ENCODE data around the gene SESN1.
"Not testable (repeated sequence)": the region's sequence is repeated elsewhere in the genome, so short reads cannot be mapped to it uniquely, and the experiment has no call there.

SESN1 gene

GRCh38 chr6:108982154-108983113 is 112.2 kb downstream of the SESN1 start:
- Histone ChIP-seq H3K36me3 (ENCODE audit: control insufficient read depth, insufficient read depth, low read length) (peaks cover 7% of the 10 kb centered on the region), H3K9me3 (ENCODE audit: control insufficient read depth, insufficient read depth, low read length) (no peaks in the 10 kb centered on the region), H3K4me1 (ENCODE audit: control insufficient read depth, insufficient read depth, low read length) (no peaks in the 10 kb centered on the region), H3K27me3 (ENCODE audit: control insufficient read depth, insufficient read depth, low read length) (no peaks in the 10 kb centered on the region), H3K9ac (ENCODE audit: low read depth, low read length) (no peak overlapping the region), H3K27ac (ENCODE audit: low read depth, low read length) (no peak overlapping the region), H3K4me3 (ENCODE audit: low read depth, low read length) (no peak overlapping the region)

GRCh38 chr6:108978638-108979037 is 116.0 kb downstream of the SESN1 start:
- H3K9ac ChIP-seq (ENCODE audit: low read depth, low read length); H3K27ac ChIP-seq (ENCODE audit: low read depth, low read length); H3K4me1 ChIP-seq (ENCODE audit: control insufficient read depth, insufficient read depth, low read length); H3K9me3 ChIP-seq (ENCODE audit: control insufficient read depth, insufficient read depth, low read length); H3K36me3 ChIP-seq (ENCODE audit: control insufficient read depth, insufficient read depth, low read length); H3K4me3 ChIP-seq (ENCODE audit: low read depth, low read length); H3K27me3 ChIP-seq (ENCODE audit: control insufficient read depth, insufficient read depth, low read length): not testable (repeated sequence)

- H3K27me3 ChIP-seq (ENCODE audit: control insufficient read depth, insufficient read depth, low read length), result no peaks in the 10 kb centered on the region
- no peaks in the 10 kb centered on the region for H3K4me1 ChIP-seq (ENCODE audit: control insufficient read depth, insufficient read depth, low read length)
- H3K27ac ChIP-seq (ENCODE audit: low read depth, low read length), result no peak overlapping the region
- no peaks in the 10 kb centered on the region for H3K36me3 ChIP-seq (ENCODE audit: control insufficient read depth, insufficient read depth, low read length)
- no peaks in the 10 kb centered on the region for H3K9me3 ChIP-seq (ENCODE audit: control insufficient read depth, insufficient read depth, low read length)
- H3K4me3 ChIP-seq (ENCODE audit: low read depth, low read length), result no peak overlapping the region
- no peak overlapping the region for H3K9ac ChIP-seq (ENCODE audit: low read depth, low read length)
Measured at GRCh38 chr6:108974201-108974600, 120.4 kb downstream of the SESN1 start.

GRCh38 chr6:108969776-108970175 is 124.9 kb downstream of the SESN1 start:
- Histone ChIP-seq H3K4me3 (ENCODE audit: low read depth, low read length) (no peak overlapping the region), H3K9ac (ENCODE audit: low read depth, low read length) (no peak overlapping the region), H3K36me3 (ENCODE audit: control insufficient read depth, insufficient read depth, low read length) (no peaks in the 10 kb centered on the region), H3K27ac (ENCODE audit: low read depth, low read length) (no peak overlapping the region), H3K9me3 (ENCODE audit: control insufficient read depth, insufficient read depth, low read length) (no peaks in the 10 kb centered on the region), H3K4me1 (ENCODE audit: control insufficient read depth, insufficient read depth, low read length) (peaks cover 24% of the 10 kb centered on the region), H3K27me3 (ENCODE audit: control insufficient read depth, insufficient read depth, low read length) (no peaks in the 10 kb centered on the region)

GRCh38 chr6:108968325-108969316 is 126.0 kb downstream of the SESN1 start:
- H3K4me1 ChIP-seq (ENCODE audit: control insufficient read depth, insufficient read depth, low read length), result peaks cover 24% of the 10 kb centered on the region
- H3K9ac ChIP-seq (ENCODE audit: low read depth, low read length), result no peak overlapping the region
- H3K36me3 ChIP-seq (ENCODE audit: control insufficient read depth, insufficient read depth, low read length), result no peaks in the 10 kb centered on the region
- H3K27me3 ChIP-seq (ENCODE audit: control insufficient read depth, insufficient read depth, low read length), result no peaks in the 10 kb centered on the region
- H3K4me3 ChIP-seq (ENCODE audit: low read depth, low read length), result no peak overlapping the region
- no peaks in the 10 kb centered on the region for H3K9me3 ChIP-seq (ENCODE audit: control insufficient read depth, insufficient read depth, low read length)
- no peak overlapping the region for H3K27ac ChIP-seq (ENCODE audit: low read depth, low read length)

GRCh38 chr6:108966855-108967755 is 127.5 kb downstream of the SESN1 start:
- H3K27me3 ChIP-seq (ENCODE audit: control insufficient read depth, insufficient read depth, low read length), result no peaks in the 10 kb centered on the region
- no peak overlapping the region for H3K4me3 ChIP-seq (ENCODE audit: low read depth, low read length)
- no peaks in the 10 kb centered on the region for H3K36me3 ChIP-seq (ENCODE audit: control insufficient read depth, insufficient read depth, low read length)
- H3K9me3 ChIP-seq (ENCODE audit: control insufficient read depth, insufficient read depth, low read length), result no peaks in the 10 kb centered on the region
- H3K4me1 ChIP-seq (ENCODE audit: control insufficient read depth, insufficient read depth, low read length), result peaks cover 24% of the 10 kb centered on the region
- no peak overlapping the region for H3K27ac ChIP-seq (ENCODE audit: low read depth, low read length)
- H3K9ac ChIP-seq (ENCODE audit: low read depth, low read length), result no peak overlapping the region

- H3K9me3 ChIP-seq (ENCODE audit: control insufficient read depth, insufficient read depth, low read length), result no peaks in the 10 kb centered on the region
- H3K36me3 ChIP-seq (ENCODE audit: control insufficient read depth, insufficient read depth, low read length), result no peaks in the 10 kb centered on the region
- H3K27ac ChIP-seq (ENCODE audit: low read depth, low read length), result no peak overlapping the region
- H3K27me3 ChIP-seq (ENCODE audit: control insufficient read depth, insufficient read depth, low read length), result no peaks in the 10 kb centered on the region
- H3K9ac ChIP-seq (ENCODE audit: low read depth, low read length), result no peak overlapping the region
- H3K4me3 ChIP-seq (ENCODE audit: low read depth, low read length), result no peak overlapping the region
- H3K4me1 ChIP-seq (ENCODE audit: control insufficient read depth, insufficient read depth, low read length), result peaks cover 24% of the 10 kb centered on the region
Measured at GRCh38 chr6:108966251-108966650, 128.4 kb downstream of the SESN1 start.

GRCh38 chr6:108961985-108962384 is 132.7 kb downstream of the SESN1 start:
- H3K9me3 ChIP-seq (ENCODE audit: control insufficient read depth, insufficient read depth, low read length), result no peaks in the 10 kb centered on the region
- no peak overlapping the region for H3K4me3 ChIP-seq (ENCODE audit: low read depth, low read length)
- no peak overlapping the region for H3K27ac ChIP-seq (ENCODE audit: low read depth, low read length)
- no peaks in the 10 kb centered on the region for H3K36me3 ChIP-seq (ENCODE audit: control insufficient read depth, insufficient read depth, low read length)
- H3K27me3 ChIP-seq (ENCODE audit: control insufficient read depth, insufficient read depth, low read length), result no peaks in the 10 kb centered on the region
- H3K4me1 ChIP-seq (ENCODE audit: control insufficient read depth, insufficient read depth, low read length), result peaks cover 16% of the 10 kb centered on the region
- H3K9ac ChIP-seq (ENCODE audit: low read depth, low read length), result no peak overlapping the region

- no peaks in the 10 kb centered on the region for H3K9me3 ChIP-seq (ENCODE audit: control insufficient read depth, insufficient read depth, low read length)
- H3K9ac ChIP-seq (ENCODE audit: low read depth, low read length), result no peak overlapping the region
- no peaks in the 10 kb centered on the region for H3K27me3 ChIP-seq (ENCODE audit: control insufficient read depth, insufficient read depth, low read length)
- H3K4me3 ChIP-seq (ENCODE audit: low read depth, low read length), result no peak overlapping the region
- peaks cover 7% of the 10 kb centered on the region; the same call in 1 of the 2 replicates for H3K4me1 ChIP-seq (ENCODE audit: control insufficient read depth, insufficient read depth, low read length)
- H3K36me3 ChIP-seq (ENCODE audit: control insufficient read depth, insufficient read depth, low read length), result no peaks in the 10 kb centered on the region
- no peak overlapping the region for H3K27ac ChIP-seq (ENCODE audit: low read depth, low read length)
Measured at GRCh38 chr6:108961077-108961476, 133.6 kb downstream of the SESN1 start.

- peaks cover 7% of the 10 kb centered on the region; the same call in 1 of the 2 replicates for H3K4me1 ChIP-seq (ENCODE audit: control insufficient read depth, insufficient read depth, low read length)
Measured at GRCh38 chr6:108960601-108961000, 134.0 kb downstream of the SESN1 start.

More at GRCh38 chr6:108960601-108961000, 134.0 kb downstream of the SESN1 start:
- Histone ChIP-seq H3K9ac (ENCODE audit: low read depth, low read length) (no peak overlapping the region), H3K27ac (ENCODE audit: low read depth, low read length) (no peak overlapping the region), H3K36me3 (ENCODE audit: control insufficient read depth, insufficient read depth, low read length) (no peaks in the 10 kb centered on the region), H3K9me3 (ENCODE audit: control insufficient read depth, insufficient read depth, low read length) (no peaks in the 10 kb centered on the region), H3K4me3 (ENCODE audit: low read depth, low read length) (no peak overlapping the region), H3K27me3 (ENCODE audit: control insufficient read depth, insufficient read depth, low read length) (no peaks in the 10 kb centered on the region)
